ENCODE measurements around the gene HCN4. TPM values are rescaled to one million over a fixed set of nuclear protein-coding genes. Genes with fewer than 3 reads are reported as not detected.

HCN4 gene
- total RNA-seq, 1 donor from 2014 or later = 3.0 TPM

- Mint-ChIP-seq H3K4me3 (ENCODE audit: unreplicated experiment) (no peak overlapping the region), H3K27me3 (ENCODE audit: low read depth, unreplicated experiment) (no peaks in the 10 kb centered on the region), H3K9me3 (ENCODE audit: unreplicated experiment) (no peaks in the 10 kb centered on the region), H3K27ac (ENCODE audit: unreplicated experiment) (no peak overlapping the region), H3K36me3 (ENCODE audit: low read depth, unreplicated experiment) (peaks cover 1% of the 10 kb centered on the region), H3K4me1 (ENCODE audit: low read depth, unreplicated experiment) (peaks cover 23% of the 10 kb centered on the region)
- Histone ChIP-seq H3K4me2 (ENCODE audit: low read length) (no peak overlapping the region), H3K27me3 (ENCODE audit: insufficient read depth, low read length) (no peaks in the 10 kb centered on the region), H3K9me3 (ENCODE audit: insufficient read depth, low read depth, low read length) (no peaks in the 10 kb centered on the region), H3K79me2 (ENCODE audit: insufficient read depth, low read length) (no peaks in the 10 kb centered on the region), H3K36me3 (ENCODE audit: insufficient read depth, low read length) (no peaks in the 10 kb centered on the region), H4K20me1 (ENCODE audit: insufficient read depth, low read length) (no peaks in the 10 kb centered on the region), H3K27ac (ENCODE audit: low read depth, low read length) (no peak overlapping the region), H3K4me3 (ENCODE audit: insufficient read depth, low read depth, low read length) (no peak overlapping the region), H2AFZ (ENCODE audit: low read depth, low read length) (no peak overlapping the region), H3K4me1 (ENCODE audit: insufficient read depth, low read length) (no peaks in the 10 kb centered on the region), H3K9ac (ENCODE audit: low read length) (no peak overlapping the region)
- FAIRE-seq (no peak), DNase-seq (ENCODE audit: low read depth) (peak; percentile 9)
- no peak for TF ChIP-seq EZH2 (IDR thresholded peaks at IDR 0.05; ENCODE audit: insufficient read depth, low read length)
- no peak for TF ChIP-seq CTCF (IDR thresholded peaks at IDR 0.05; ENCODE audit: insufficient read depth, low read depth, low read length)
These were observed 84.6 kb downstream of the HCN4 start for GRCh38 chr15:73284090-73284716.

- Histone ChIP-seq H3K36me3 (ENCODE audit: insufficient read depth, low read length) (no peaks in the 10 kb centered on the region), H3K79me2 (ENCODE audit: insufficient read depth, low read length) (no peaks in the 10 kb centered on the region), H3K4me2 (ENCODE audit: low read length) (no peak overlapping the region), H4K20me1 (ENCODE audit: insufficient read depth, low read length) (no peaks in the 10 kb centered on the region), H3K9ac (ENCODE audit: low read length) (no peak overlapping the region), H2AFZ (ENCODE audit: low read depth, low read length) (no peak overlapping the region), H3K27ac (ENCODE audit: low read depth, low read length) (no peak overlapping the region), H3K9me3 (ENCODE audit: insufficient read depth, low read depth, low read length) (no peaks in the 10 kb centered on the region), H3K27me3 (ENCODE audit: insufficient read depth, low read length) (no peaks in the 10 kb centered on the region), H3K4me1 (ENCODE audit: insufficient read depth, low read length) (no peaks in the 10 kb centered on the region), H3K4me3 (ENCODE audit: insufficient read depth, low read depth, low read length) (no peak overlapping the region)
- Mint-ChIP-seq H3K27me3 (ENCODE audit: low read depth, unreplicated experiment) (no peaks in the 10 kb centered on the region), H3K4me3 (ENCODE audit: unreplicated experiment) (no peak overlapping the region), H3K27ac (ENCODE audit: unreplicated experiment) (peak overlapping the region; percentile 34), H3K36me3 (ENCODE audit: low read depth, unreplicated experiment) (peaks cover 1% of the 10 kb centered on the region), H3K4me1 (ENCODE audit: low read depth, unreplicated experiment) (peaks cover 23% of the 10 kb centered on the region), H3K9me3 (ENCODE audit: unreplicated experiment) (no peaks in the 10 kb centered on the region)
- DNase-seq (ENCODE audit: low read depth) = no peak
- FAIRE-seq = no peak
- no peak for TF ChIP-seq CTCF (IDR thresholded peaks at IDR 0.05; ENCODE audit: insufficient read depth, low read depth, low read length)
These were observed 85.3 kb downstream of the HCN4 start for GRCh38 chr15:73283366-73283962.
